Esophagus muscularis mucosa (tissue), 3 donors: Measurements from ENCODE around the gene AJAP1.

Experiments used
- CTCF ChIP-seq, 3 experiments: fragments of 200-600 bp in 2 of 3; fragments of 450-650 bp in 1 of 3; sonication (generic) in 2 of 3; IDR thresholded peaks; one replicate each; pipeline ENCODE4 v1.5.1; 2017 to 2019; ENCODE audit warnings: antibody characterized with exemption in 3 of 3, mild to moderate bottlenecking in 2 of 3, moderate library complexity in 1 of 3
- POLR2A ChIP-seq: fragments of 450-650 bp; IDR thresholded peaks from one replicate; pipeline ENCODE4 v1.6.1; 2017; ENCODE audit warnings: antibody characterized with exemption, moderate library complexity, mild to moderate bottlenecking, low read depth
- POLR2AphosphoS5 ChIP-seq, 2 donors: sonication (generic); formaldehyde crosslinking; IDR thresholded peaks; one replicate each; pipeline ENCODE4 v1.6.1; 2017; ENCODE audit warnings: antibody characterized with exemption in 2 of 2

GRCh38 chr1:4626560-4627319, 27.7 kb upstream of the AJAP1 start:
- TF ChIP-seq CTCF (IDR thresholded peaks at IDR 0.05) (no peak), POLR2A (no peak), POLR2AphosphoS5 (IDR thresholded peaks at IDR 0.05) (no peak)
